ENCODE measurements around the gene NEMP2. TPM values are rescaled to one million over a fixed set of nuclear protein-coding genes. Genes with fewer than 3 reads are reported as not detected.

NEMP2 gene, protein sequence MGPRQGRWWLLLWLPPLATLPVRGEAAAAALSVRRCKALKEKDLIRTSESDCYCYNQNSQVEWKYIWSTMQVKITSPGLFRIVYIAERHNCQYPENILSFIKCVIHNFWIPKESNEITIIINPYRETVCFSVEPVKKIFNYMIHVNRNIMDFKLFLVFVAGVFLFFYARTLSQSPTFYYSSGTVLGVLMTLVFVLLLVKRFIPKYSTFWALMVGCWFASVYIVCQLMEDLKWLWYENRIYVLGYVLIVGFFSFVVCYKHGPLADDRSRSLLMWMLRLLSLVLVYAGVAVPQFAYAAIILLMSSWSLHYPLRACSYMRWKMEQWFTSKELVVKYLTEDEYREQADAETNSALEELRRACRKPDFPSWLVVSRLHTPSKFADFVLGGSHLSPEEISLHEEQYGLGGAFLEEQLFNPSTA
- 3.0 and 6.9 TPM in 2 replicates for total RNA-seq

DNA sequence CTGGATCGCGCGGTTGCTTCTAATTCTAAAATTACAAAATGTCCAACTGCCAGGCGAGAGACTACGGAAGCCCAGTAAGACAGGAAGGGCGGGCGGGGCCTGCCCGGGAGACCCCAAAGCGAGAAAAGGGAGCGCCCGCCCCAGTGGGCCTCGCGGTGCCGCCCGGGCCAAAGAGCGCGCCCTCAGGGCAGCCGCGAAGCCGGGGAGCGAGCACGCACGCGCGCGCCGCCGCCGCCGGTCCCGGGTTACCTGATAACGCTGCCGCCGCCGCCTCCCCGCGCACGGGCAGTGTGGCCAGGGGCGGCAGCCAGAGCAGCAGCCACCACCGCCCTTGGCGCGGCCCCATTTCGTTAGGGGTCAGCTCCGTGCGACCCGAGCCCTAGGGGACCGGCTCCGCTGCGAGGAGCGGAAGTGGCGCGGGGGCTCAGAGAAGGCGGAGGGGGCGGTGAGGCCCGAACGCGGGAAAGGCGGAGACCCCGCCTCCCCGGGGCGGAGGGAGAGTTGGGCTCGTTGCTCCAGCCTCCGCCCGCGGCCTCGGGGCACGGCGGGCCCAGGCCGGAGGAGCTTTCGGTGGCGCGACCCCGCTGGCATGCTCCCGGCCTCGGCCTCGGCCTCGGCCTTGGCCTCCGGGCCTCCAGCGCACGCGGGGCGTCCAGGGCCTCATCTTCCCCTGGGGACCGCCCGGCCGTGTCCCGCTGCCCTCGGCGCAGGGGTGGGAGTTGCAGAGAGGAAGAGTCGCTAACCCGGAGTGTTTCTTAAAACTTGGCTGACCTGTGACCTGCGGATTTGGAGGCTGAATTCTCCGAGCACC lies at the start of gene NEMP2:
Gene NEMP2, minus strand, starts transcription at position 413 of the 811 bp plus-strand sequence. Its CDS starts 67 bp downstream, at position 346.

Other genes with a start within 250 kb of the NEMP2 start
- 5.9 and 6.0 TPM in 2 replicates for gene HIBCH, start 214.9 kb downstream of the NEMP2 start, total RNA-seq
- gene INPP1, start 191.1 kb downstream of the NEMP2 start, total RNA-seq: 12.2 and 18.0 TPM in 2 replicates
- gene MFSD6, start 126.4 kb downstream of the NEMP2 start, total RNA-seq: 8.3 and 15.3 TPM in 2 replicates
- gene NAB1, start 114.4 kb upstream of the NEMP2 start, total RNA-seq: 25.8 and 49.3 TPM in 2 replicates

All from epithelial cell of alveolus of lung (primary cell).